Purkinje cell (primary cell): ENCODE measurements around the gene CFAP210. TPM values are rescaled to one million over a fixed set of nuclear protein-coding genes. Genes with fewer than 3 reads are reported as not detected.

ENCODE experiments used
- polyA plus RNA-seq: library from polyadenylated mRNA; unstranded; fragments of >200 nt; fragmentation: Nextera tagmentation; gene quantifications from 2 replicates; pipeline ENCODE4 v1.2.1, GENCODE V29; 2014

The CFAP210 gene, protein sequence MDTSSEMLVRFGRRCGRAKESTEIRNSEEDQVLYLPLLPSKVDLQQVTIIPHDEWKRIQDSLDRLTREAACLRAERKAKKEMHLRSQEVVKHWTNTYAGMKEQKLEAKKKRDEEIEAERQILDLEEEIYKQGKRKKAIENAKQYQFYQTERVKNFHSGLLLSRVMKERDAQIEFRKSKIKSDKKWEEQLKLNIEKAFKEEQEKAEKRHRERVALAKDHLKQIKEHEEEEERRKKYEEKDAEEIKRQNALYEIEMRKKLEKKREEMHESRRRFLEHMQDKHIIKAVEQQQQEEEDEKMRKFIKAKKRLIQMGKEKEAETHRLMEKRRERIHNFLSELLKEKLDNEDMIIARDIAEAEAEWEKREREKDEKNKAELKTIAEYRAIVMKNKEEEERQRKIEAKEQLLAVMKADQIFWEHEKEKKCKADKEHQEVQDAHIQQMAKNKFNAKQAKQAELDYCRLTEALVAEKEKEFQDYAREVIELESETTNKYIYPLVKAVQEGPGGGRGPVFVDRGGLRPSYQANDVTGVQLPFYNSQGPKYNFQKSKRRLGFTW
- 5.2 and 5.5 TPM in 2 replicates for polyA plus RNA-seq

GRCh38 chr2:169694113-169694893 lies at the start of gene CFAP210, which contains the start of gene PHOSPHO2:
Gene CFAP210 (minus strand): TSS chr2:169694405. CDS start chr2:169694327, 78 bp downstream.
Gene PHOSPHO2 (plus strand): TSS chr2:169694469. CDS start chr2:169700972, 6,503 bp downstream.

Other genes starting within 250 kb of the CFAP210 start
- 14.8 and 23.0 TPM in 2 replicates for gene BBS5, start 214.9 kb downstream of the CFAP210 start, polyA plus RNA-seq
- gene KLHL41, start 184.7 kb downstream of the CFAP210 start, polyA plus RNA-seq, result 0.36 and 2.1 TPM in 2 replicates
- 25.0 and 51.9 TPM in 2 replicates for gene FASTKD1, start 120.5 kb downstream of the CFAP210 start, polyA plus RNA-seq
- 173 and 191 TPM in 2 replicates for gene PPIG, start 110.1 kb downstream of the CFAP210 start, polyA plus RNA-seq
- 6.2 and 8.4 TPM in 2 replicates for gene PHOSPHO2, start 64 bp upstream of the CFAP210 start, polyA plus RNA-seq
- 5.2 and 9.9 TPM in 2 replicates for gene KLHL23, start 39.4 kb upstream of the CFAP210 start, polyA plus RNA-seq
- 294 and 379 TPM in 2 replicates for gene SSB, start 104.5 kb upstream of the CFAP210 start, polyA plus RNA-seq
- gene METTL5, start 130.5 kb upstream of the CFAP210 start, polyA plus RNA-seq, result 138 and 152 TPM in 2 replicates
- 78.2 and 86.0 TPM in 2 replicates for gene UBR3, start 133.0 kb upstream of the CFAP210 start, polyA plus RNA-seq